ENCODE measurements around the gene MTM1. TPM values are rescaled to one million over a fixed set of nuclear protein-coding genes. Genes with fewer than 3 reads are reported as not detected.

The MTM1 gene
- polyA plus RNA-seq, 2 of the 4 experiments (the other 2 are of a cell fraction): 8.5 to 9.0 TPM

- TF ChIP-seq REST (IDR thresholded peaks at IDR 0.05) (no peak), HEYL (CRISPR knock-in tag; IDR thresholded peaks at IDR 0.05) (no peak)
Observed at GRCh38 chrX:150696866-150697265, 128.4 kb downstream of the MTM1 start.

GRCh38 chrX:150697641-150698040 lies 129.2 kb downstream of the MTM1 start:
- Histone ChIP-seq H3K27ac (no peak overlapping the region), H3K4me3 (no peak overlapping the region), H3K9me3 (no peaks in the 10 kb centered on the region), H3K4me1 (0 out of 3 replicates have a peak, but pooled peaks cover 6% of the 10 kb centered on the region), H3K4me2 (no peak overlapping the region)
- 88% methylated on average over 6 of the region's 7 CpGs for WGBS (ENCODE audit: missing lambda C conversion rate)
- no peak for TF ChIP-seq RAD21 (conservative IDR thresholded peaks at IDR 0.05 in 1 of 2, IDR thresholded peaks at IDR 0.05 in 1 of 2)
- TF ChIP-seq SREBF2 (IDR thresholded peaks at IDR 0.05): no peak
- no peak for TF ChIP-seq NFE2L2 (conservative IDR thresholded peaks at IDR 0.05; ENCODE audit: low read length)
- no peak for TF ChIP-seq HMGXB4 (CRISPR knock-in tag; IDR thresholded peaks at IDR 0.05; ENCODE audit: borderline replicate concordance)
- TF ChIP-seq FOSL2 (IDR thresholded peaks at IDR 0.05): no peak
- no peak for TF ChIP-seq FOSL2 (CRISPR knock-in tag; IDR thresholded peaks at IDR 0.05)
- no peak for TF ChIP-seq HEYL (CRISPR knock-in tag; IDR thresholded peaks at IDR 0.05)
- no peak for TF ChIP-seq GATA3 (IDR thresholded peaks at IDR 0.05; ENCODE audit: borderline replicate concordance)
- no peak for TF ChIP-seq RNF2 (IDR thresholded peaks at IDR 0.05; ENCODE audit: borderline replicate concordance, low read depth)
- no peak for TF ChIP-seq FOXS1 (CRISPR knock-in tag; IDR thresholded peaks at IDR 0.05)
- TF ChIP-seq ATOH8 (CRISPR knock-in tag; IDR thresholded peaks at IDR 0.05; ENCODE audit: low read depth): no peak
- no peak for TF ChIP-seq CHD2 (IDR thresholded peaks at IDR 0.05; ENCODE audit: low read length, partially characterized antibody)
- no peak for TF ChIP-seq HDAC2 (IDR thresholded peaks at IDR 0.05)
- no peak for TF ChIP-seq HOXA7 (CRISPR knock-in tag; IDR thresholded peaks at IDR 0.05)
- no peak for TF ChIP-seq EHF (CRISPR knock-in tag; IDR thresholded peaks at IDR 0.05)
- no peak for TF ChIP-seq NPAS2 (CRISPR knock-in tag; IDR thresholded peaks at IDR 0.05; ENCODE audit: borderline replicate concordance)
- ChIA-PET POLR2A (no interaction called here), CTCF (interaction anchor here (1.5 kb wide), 1 partner anchor 20 kb away, joined by 4 read pairs; no protein-coding TSS in a partner anchor)
- FAIRE-seq (no peak), DNase-seq (ENCODE audit: low read depth in 1 of 2, low spot score in 1 of 2) (no peak), ATAC-seq (no peak)

More at GRCh38 chrX:150696866-150697265, 128.4 kb downstream of the MTM1 start:
- CTCF ChIA-PET: no interaction called here
- no peak overlapping the region for H3K27ac ChIP-seq
- no peaks in the 10 kb centered on the region for H3K9me3 ChIP-seq
- ATAC-seq: no peak
- peak; percentile 7 for FAIRE-seq
- no peak for DNase-seq (ENCODE audit: low read depth in 1 of 2, low spot score in 1 of 2)
- no peak overlapping the region for H3K4me3 ChIP-seq
- POLR2A ChIA-PET: interaction anchor here (0.7 kb wide), 1 partner anchor 758 kb away, joined by 7 read pairs; no protein-coding TSS in a partner anchor
- no peak overlapping the region for H3K4me2 ChIP-seq
- 82% methylated on average over 4 of the region's 4 CpGs for WGBS (ENCODE audit: missing lambda C conversion rate)
- peaks cover 10% of the 10 kb centered on the region; the same call in 1 of the 3 replicates for H3K4me1 ChIP-seq

- DNase-seq (ENCODE audit: low read depth in 1 of 2, low spot score in 1 of 2): no peak
- Histone ChIP-seq H3K4me1 (0 out of 3 replicates have a peak, but pooled peaks cover 6% of the 10 kb centered on the region), H3K4me3 (no peak overlapping the region), H3K4me2 (no peak overlapping the region), H3K9me3 (no peaks in the 10 kb centered on the region), H3K27ac (no peak overlapping the region)
- POLR2A ChIA-PET: no interaction called here
- WGBS (ENCODE audit: missing lambda C conversion rate): 78% methylated on average over 2 of the region's 2 CpGs
- CTCF ChIA-PET: interaction anchor here (1.0 to 5.1 kb wide), 3 partner anchors 15 to 19 kb away, joined by 3 to 19 read pairs (median 4); no protein-coding TSS in a partner anchor
- no peak for ATAC-seq
- no peak for FAIRE-seq
- TF ChIP-seq CEBPB (IDR thresholded peaks at IDR 0.05) (no peak), CBX8 (IDR thresholded peaks at IDR 0.05) (no peak), ZFP36 (IDR thresholded peaks at IDR 0.05; ENCODE audit: borderline replicate concordance, partially characterized antibody) (no peak), HDAC2 (IDR thresholded peaks at IDR 0.05) (no peak), PHF8 (IDR thresholded peaks at IDR 0.05; ENCODE audit: borderline replicate concordance, low read depth) (no peak), MAX (IDR thresholded peaks at IDR 0.05) (no peak), TFCP2L1 (CRISPR knock-in tag; IDR thresholded peaks at IDR 0.05) (no peak), ZSCAN20 (CRISPR knock-in tag; IDR thresholded peaks at IDR 0.05) (no peak), RARB (CRISPR knock-in tag; IDR thresholded peaks at IDR 0.05) (no peak), CHD4 (IDR thresholded peaks at IDR 0.05; ENCODE audit: borderline replicate concordance) (no peak), EP300 (IDR thresholded peaks at IDR 0.05) (no peak), FOXS1 (CRISPR knock-in tag; IDR thresholded peaks at IDR 0.05) (no peak), POLR2AphosphoS2 (conservative IDR thresholded peaks at IDR 0.05; ENCODE audit: low read length) (no peak), KDM5A (IDR thresholded peaks at IDR 0.05) (no peak)
Observed at GRCh38 chrX:150698981-150699380, 130.6 kb downstream of the MTM1 start.

Measured in A549 (cell line).